Activated CD8-positive, alpha-beta T cell treated with anti-CD3 and anti-CD28 coated beads for 36 hours (primary cell): ENCODE data around the gene NSDHL. TPM values are rescaled to one million over a fixed set of nuclear protein-coding genes. Genes with fewer than 3 reads are reported as not detected.

Experiments used
- ATAC-seq: fragments of 200-7000 bp; cut with Tn5 transposase; one replicate; pipeline ENCODE4 v1.10.0; 2021; ENCODE audit warnings: mild to moderate bottlenecking, moderate library complexity
- CTCF ChIA-PET: fragments of 350-600 bp; sonication (Branson Sonifier 250); formaldehyde crosslinking; loops from one replicate; lab custom pipeline; 2021; ENCODE audit warnings: antibody characterized with exemption; lab: Charles Lee
- POLR2A ChIA-PET: fragments of 350-600 bp; sonication (Branson Sonifier 250); formaldehyde crosslinking; loops from one replicate; lab custom pipeline; 2021; ENCODE audit warnings: antibody characterized with exemption; lab: Charles Lee
- DNase-seq: peaks from one replicate; pipeline ENCODE4 v3.0.0-alpha.2; 2020
- H3K27ac Mint-ChIP-seq: one replicate; pipeline ENCODE4 v1.8.0; 2021; ENCODE audit warnings: mild to moderate bottlenecking, mixed read lengths
- H3K27me3 Mint-ChIP-seq: one replicate; pipeline ENCODE4 v1.8.0; 2021; ENCODE audit warnings: mixed read lengths
- H3K36me3 Mint-ChIP-seq: one replicate; pipeline ENCODE4 v1.8.0; 2021; ENCODE audit warnings: low read depth, mixed read lengths
- H3K4me1 Mint-ChIP-seq: one replicate; pipeline ENCODE4 v1.8.0; 2021; ENCODE audit warnings: low read depth, mixed read lengths
- H3K4me3 Mint-ChIP-seq: one replicate; pipeline ENCODE4 v1.8.0; 2021; ENCODE audit warnings: mild to moderate bottlenecking, moderate library complexity, mixed read lengths
- H3K9me3 Mint-ChIP-seq: one replicate; pipeline ENCODE4 v1.8.0; 2021; ENCODE audit warnings: mixed read lengths
- intact Hi-C: fragments of 100-400 bp; cut with micrococcal nuclease; formaldehyde crosslinking; loops from one replicate; pipeline ENCODE4 v1.10.0; 2022
- total RNA-seq, 2 experiments: library from RNA; stranded (reverse); gene quantifications; one replicate each; pipeline ENCODE4 v1.2.3, GENCODE V29; 2021
- TF ChIP-seq, protein P1 (sequence below): fragments of 200-600 bp; IDR thresholded peaks from one replicate; pipeline ENCODE4 v1.8.0; 2022; ENCODE audit warnings: antibody characterized with exemption, mild to moderate bottlenecking

The NSDHL gene
- total RNA-seq, 2 experiments from 2014 or later: 15.0 to 15.8 TPM

GRCh38 chrX:152819732-152820131 lies 11.1 kb upstream of the NSDHL start:
- intact Hi-C loops: no loop called here
- Mint-ChIP-seq H3K36me3 (no peaks in the 10 kb centered on the region), H3K9me3 (no peaks in the 10 kb centered on the region), H3K27ac (no peak overlapping the region), H3K27me3 (peaks cover 3% of the 10 kb centered on the region), H3K4me1 (peaks cover 3% of the 10 kb centered on the region), H3K4me3 (no peak overlapping the region)
- no peak for ATAC-seq
- ChIA-PET CTCF (no interaction called here), POLR2A (interaction anchor here (0.6 kb wide), 1 partner anchor 1100 kb away, joined by 3 read pairs; no protein-coding TSS in a partner anchor)
- DNase-seq: no peak
- TF ChIP-seq, protein P1, sequence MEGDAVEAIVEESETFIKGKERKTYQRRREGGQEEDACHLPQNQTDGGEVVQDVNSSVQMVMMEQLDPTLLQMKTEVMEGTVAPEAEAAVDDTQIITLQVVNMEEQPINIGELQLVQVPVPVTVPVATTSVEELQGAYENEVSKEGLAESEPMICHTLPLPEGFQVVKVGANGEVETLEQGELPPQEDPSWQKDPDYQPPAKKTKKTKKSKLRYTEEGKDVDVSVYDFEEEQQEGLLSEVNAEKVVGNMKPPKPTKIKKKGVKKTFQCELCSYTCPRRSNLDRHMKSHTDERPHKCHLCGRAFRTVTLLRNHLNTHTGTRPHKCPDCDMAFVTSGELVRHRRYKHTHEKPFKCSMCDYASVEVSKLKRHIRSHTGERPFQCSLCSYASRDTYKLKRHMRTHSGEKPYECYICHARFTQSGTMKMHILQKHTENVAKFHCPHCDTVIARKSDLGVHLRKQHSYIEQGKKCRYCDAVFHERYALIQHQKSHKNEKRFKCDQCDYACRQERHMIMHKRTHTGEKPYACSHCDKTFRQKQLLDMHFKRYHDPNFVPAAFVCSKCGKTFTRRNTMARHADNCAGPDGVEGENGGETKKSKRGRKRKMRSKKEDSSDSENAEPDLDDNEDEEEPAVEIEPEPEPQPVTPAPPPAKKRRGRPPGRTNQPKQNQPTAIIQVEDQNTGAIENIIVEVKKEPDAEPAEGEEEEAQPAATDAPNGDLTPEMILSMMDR: no peak

- no peak overlapping the region for H3K27ac Mint-ChIP-seq
- H3K9me3 Mint-ChIP-seq: no peaks in the 10 kb centered on the region
- ATAC-seq: no peak
- H3K4me1 Mint-ChIP-seq: peaks cover 3% of the 10 kb centered on the region
- DNase-seq: peak; percentile 32
- TF ChIP-seq, protein P1: peak; percentile 40
- POLR2A ChIA-PET: no interaction called here
- H3K4me3 Mint-ChIP-seq: no peak overlapping the region
- CTCF ChIA-PET: interaction anchor here (0.7 to 1.6 kb wide), 5 partner anchors 9 to 105 kb away, joined by 3 to 7 read pairs (median 4); partner anchors contain the start of genes CETN2 and NSDHL
- peaks cover 3% of the 10 kb centered on the region for H3K27me3 Mint-ChIP-seq
- intact Hi-C loops: no loop called here
- no peaks in the 10 kb centered on the region for H3K36me3 Mint-ChIP-seq
Measured at GRCh38 chrX:152821145-152821765, 9.6 kb upstream of the NSDHL start.

DNA sequence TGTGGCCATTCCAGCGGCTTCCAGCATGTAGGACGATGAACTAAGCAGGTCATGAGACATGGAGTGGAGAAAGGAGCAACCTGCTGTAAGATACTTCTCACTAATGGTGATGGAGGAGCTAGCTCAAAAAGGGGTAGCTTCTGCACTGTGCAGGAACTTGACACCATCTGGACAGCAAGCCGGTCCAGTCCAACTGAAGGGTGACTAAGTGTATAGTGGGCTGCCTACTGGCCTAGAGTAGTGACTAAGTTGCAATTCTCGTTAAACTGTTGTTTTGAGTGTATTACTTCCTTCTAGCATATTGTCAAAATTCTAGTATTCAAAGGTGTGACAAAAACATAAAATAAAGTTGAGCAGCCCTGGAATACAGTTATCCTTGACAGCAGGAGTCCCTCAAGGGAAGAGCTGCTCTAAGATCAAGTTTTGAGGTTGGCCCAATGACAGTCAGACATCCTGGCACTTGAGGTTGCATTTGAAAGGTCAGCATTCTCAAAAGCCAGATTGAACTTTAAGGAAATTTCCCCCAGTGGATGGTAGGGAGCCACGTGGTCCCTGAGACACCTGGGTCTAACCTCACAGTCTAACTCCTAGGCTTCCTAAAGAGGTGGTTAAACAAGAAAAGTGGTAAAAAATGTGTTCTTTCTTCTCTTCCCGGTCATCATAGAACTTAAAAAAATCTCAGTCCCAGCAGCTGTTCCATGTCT lies 8.3 kb upstream of the NSDHL start:
- TF ChIP-seq, protein P1: no peak
- Mint-ChIP-seq H3K4me1 (peaks cover 3% of the 10 kb centered on the region), H3K27me3 (peaks cover 3% of the 10 kb centered on the region), H3K4me3 (no peak overlapping the region), H3K36me3 (no peaks in the 10 kb centered on the region), H3K9me3 (no peaks in the 10 kb centered on the region), H3K27ac (no peak overlapping the region)
- CTCF ChIA-PET: no interaction called here
- intact Hi-C loops: no loop called here
- POLR2A ChIA-PET: no interaction called here
- ATAC-seq (no peak), DNase-seq (no peak)

- intact Hi-C loops: no loop called here
- Mint-ChIP-seq H3K9me3 (no peaks in the 10 kb centered on the region), H3K4me3 (no peak overlapping the region), H3K27me3 (peaks cover 3% of the 10 kb centered on the region), H3K36me3 (no peaks in the 10 kb centered on the region), H3K27ac (no peak overlapping the region), H3K4me1 (peaks cover 3% of the 10 kb centered on the region)
- DNase-seq: no peak
- no peak for ATAC-seq
- ChIA-PET CTCF (no interaction called here), POLR2A (no interaction called here)
- TF ChIP-seq, protein P1: no peak
Measured at GRCh38 chrX:152823657-152824056, 7.2 kb upstream of the NSDHL start.

- intact Hi-C loops: no loop called here
- no peaks in the 10 kb centered on the region for H3K9me3 Mint-ChIP-seq
Measured at GRCh38 chrX:152824841-152825374, 6.0 kb upstream of the NSDHL start.

More at GRCh38 chrX:152824841-152825374, 6.0 kb upstream of the NSDHL start:
- Mint-ChIP-seq H3K27me3 (peaks cover 3% of the 10 kb centered on the region), H3K27ac (no peak overlapping the region), H3K4me3 (no peak overlapping the region), H3K4me1 (peaks cover 5% of the 10 kb centered on the region), H3K36me3 (no peaks in the 10 kb centered on the region)
- ChIA-PET CTCF (no interaction called here), POLR2A (no interaction called here)
- no peak for DNase-seq
- TF ChIP-seq, protein P1: no peak
- no peak for ATAC-seq
